HepG2 (cell line): ENCODE data around the gene DNAJB11. TPM values are rescaled to one million over a fixed set of nuclear protein-coding genes. Genes with fewer than 3 reads are reported as not detected.

Source experiments
- ATF7-NPFF ChIP-seq: sonication (generic); formaldehyde crosslinking; IDR thresholded peaks from 2 replicates; pipeline ENCODE4 v1.8.1; 2023; ENCODE audit warnings: mild to moderate bottlenecking, low read depth, missing genetic modification reagents, moderate library complexity
- KDM5A ChIP-seq: fragments of 200-600 bp; sonication (generic); IDR thresholded peaks from 2 replicates; pipeline ENCODE4 v1.7.0; 2018; ENCODE audit warnings: antibody characterized with exemption, mild to moderate bottlenecking, low read length, borderline replicate concordance
- KDM6A ChIP-seq: IDR thresholded peaks from 2 replicates; pipeline ENCODE4 v1.6.1; 2016; ENCODE audit warnings: low read depth
- KLF16 ChIP-seq, 2 experiments: sonication (generic) in 1 of 2; formaldehyde crosslinking in 1 of 2; IDR thresholded peaks; 2 replicates each; pipeline versions ENCODE4 v1.6.1 to v1.8.0; 2016 to 2023; ENCODE audit warnings: missing genetic modification reagents in 2 of 2, missing compliant biosample characterization in 1 of 2
- MEIS2 ChIP-seq: sonication (generic); formaldehyde crosslinking; IDR thresholded peaks from 2 replicates; pipeline ENCODE4 v1.9.0; 2021; ENCODE audit warnings: mild to moderate bottlenecking, missing genetic modification reagents
- NCOA5 ChIP-seq: sonication (generic); formaldehyde crosslinking; IDR thresholded peaks from 2 replicates; pipeline ENCODE4 v1.4.0; 2020; ENCODE audit warnings: missing genetic modification reagents
- POLR2A ChIP-seq, 2 experiments: IDR thresholded peaks; 2 replicates each; pipeline ENCODE4 v1.6.1; 2011; ENCODE audit warnings: low read depth in 2 of 2, low read length in 2 of 2, mild to moderate bottlenecking in 1 of 2, moderate library complexity in 1 of 2; ENCODE audit not compliant: insufficient read depth in 1 of 2
- RBM39 ChIP-seq: fragments of 200-400 bp; formaldehyde crosslinking; IDR thresholded peaks from one replicate; pipeline ENCODE4 v1.6.1; 2018; ENCODE audit warnings: antibody characterized with exemption, mild to moderate bottlenecking, low read depth, low read length; ENCODE audit not compliant: poor library complexity, severe bottlenecking
- SNRNP70 ChIP-seq: fragments of 200-400 bp; formaldehyde crosslinking; IDR thresholded peaks from 2 replicates; pipeline ENCODE4 v1.6.1; 2017; ENCODE audit warnings: mild to moderate bottlenecking, low read depth, low read length, moderate library complexity
- ZBTB8A ChIP-seq: sonication (generic); formaldehyde crosslinking; IDR thresholded peaks from 2 replicates; pipeline ENCODE4 v1.4.0; 2020; ENCODE audit warnings: mild to moderate bottlenecking, low read depth, missing genetic modification reagents, borderline replicate concordance
- ZC3H13 ChIP-seq: sonication (generic); formaldehyde crosslinking; IDR thresholded peaks from 2 replicates; pipeline ENCODE4 v1.8.1; 2023; ENCODE audit warnings: mild to moderate bottlenecking, missing genetic modification reagents, moderate library complexity
- ZNF20 ChIP-seq: sonication (generic); formaldehyde crosslinking; IDR thresholded peaks from 2 replicates; pipeline ENCODE4 v1.4.0; 2020; ENCODE audit warnings: mild to moderate bottlenecking, moderate library complexity, missing genetic modification reagents
- ZNF274 ChIP-seq: sonication (generic); formaldehyde crosslinking; IDR thresholded peaks from 2 replicates; pipeline ENCODE4 v1.5.1; 2020; ENCODE audit warnings: mild to moderate bottlenecking, missing genetic modification reagents
- ZNF589 ChIP-seq: sonication (generic); formaldehyde crosslinking; conservative IDR thresholded peaks from 2 replicates; pipeline ENCODE4 v1.8.0; 2022; ENCODE audit warnings: mild to moderate bottlenecking, moderate library complexity, missing genetic modification reagents
- polyA plus RNA-seq, 8 experiments: library from polyadenylated mRNA; depleted of rRNA in 3 of 8; stranded (reverse) in 7 of 8; unstranded in 1 of 8; fragments of >200 nt; fragmentation: Illumina TruSeq in 4 of 8; extraction: Trizol in 4 of 8; gene quantifications; 2 replicates each; pipeline versions ENCODE4 v1.2.1 to v1.2.3, GENCODE V29; 2011 to 2016; ENCODE audit warnings: low read depth in 4 of 8, missing spikeins in 1 of 8, mixed read lengths in 1 of 8; ENCODE audit not compliant: insufficient read depth in 1 of 8
- total RNA-seq, 5 experiments: library from RNA; depleted of rRNA; stranded (reverse); fragments of >200 nt; fragmentation: Illumina TruSeq; extraction: Trizol; gene quantifications; 2 replicates each; pipeline ENCODE4 v1.2.3, GENCODE V29; 2016; ENCODE audit warnings: low read depth in 1 of 5
- TF ChIP-seq, protein P1 (sequence below): sonication (generic); formaldehyde crosslinking; IDR thresholded peaks from 2 replicates; pipeline ENCODE4 v1.4.0; 2020; ENCODE audit warnings: missing genetic modification reagents
- TF ChIP-seq, protein P2 (sequence below): sonication (generic); formaldehyde crosslinking; IDR thresholded peaks from 2 replicates; pipeline ENCODE4 v1.4.0; 2020; ENCODE audit warnings: missing genetic modification reagents, borderline replicate concordance
- TF ChIP-seq, protein P3 (sequence below): sonication (generic); formaldehyde crosslinking; IDR thresholded peaks from 2 replicates; pipeline ENCODE4 v1.4.0; 2020; ENCODE audit warnings: missing genetic modification reagents, low read depth, mild to moderate bottlenecking, borderline replicate concordance
- TF ChIP-seq, protein P4 (sequence below): sonication (generic); formaldehyde crosslinking; IDR thresholded peaks from 2 replicates; pipeline ENCODE4 v1.5.1; 2020; ENCODE audit warnings: mild to moderate bottlenecking, missing genetic modification reagents, moderate library complexity

The DNAJB11 gene
- total and polyA plus RNA-seq, 2 of the 13 experiments (the other 11 are each of a cell fraction or from before 2014, with no cell fraction given) = 41.0 to 132 TPM

DNA sequence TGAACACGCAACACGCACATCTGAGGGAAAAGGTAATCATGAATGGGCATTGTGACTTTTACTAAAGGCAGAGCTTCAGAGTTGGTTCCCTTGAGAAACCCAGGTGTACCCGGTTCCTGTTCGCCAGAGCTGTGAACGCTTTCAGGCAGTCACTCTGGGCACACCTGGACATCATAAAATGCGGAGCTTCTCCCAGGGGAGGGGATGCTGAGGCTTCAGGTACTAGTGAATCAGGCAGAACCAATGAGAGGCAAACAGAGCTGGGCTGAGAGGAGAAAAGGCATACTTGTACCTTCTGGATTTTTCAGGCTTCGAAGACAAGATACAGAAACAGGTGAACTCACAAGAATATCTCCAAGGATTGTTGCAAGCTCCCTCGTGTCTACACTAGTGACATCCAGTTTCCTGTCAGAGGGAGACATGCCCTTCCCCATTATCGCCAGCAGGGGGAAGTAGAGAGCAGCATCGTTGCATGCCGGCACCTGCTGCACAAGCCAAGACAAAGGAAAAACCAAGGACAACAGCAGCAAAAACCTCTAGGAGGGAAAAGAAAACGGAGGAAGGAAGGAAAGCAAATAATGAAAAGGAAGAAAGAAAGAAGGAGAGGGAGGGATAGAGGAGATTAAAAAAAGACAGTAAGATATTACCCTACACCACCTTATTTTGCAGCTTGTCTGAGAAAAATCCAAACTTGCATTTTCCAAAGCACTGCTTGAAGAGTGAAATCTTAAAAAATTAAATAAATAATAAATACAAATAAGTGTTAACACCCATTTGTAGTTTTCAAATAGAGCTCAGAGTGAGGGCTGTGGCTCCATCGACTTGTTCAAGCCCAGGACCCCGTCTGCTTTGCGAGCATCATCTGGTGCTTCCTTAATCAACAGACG is 44.3 kb downstream of the DNAJB11 start (continued):
- TF ChIP-seq, protein P1, sequence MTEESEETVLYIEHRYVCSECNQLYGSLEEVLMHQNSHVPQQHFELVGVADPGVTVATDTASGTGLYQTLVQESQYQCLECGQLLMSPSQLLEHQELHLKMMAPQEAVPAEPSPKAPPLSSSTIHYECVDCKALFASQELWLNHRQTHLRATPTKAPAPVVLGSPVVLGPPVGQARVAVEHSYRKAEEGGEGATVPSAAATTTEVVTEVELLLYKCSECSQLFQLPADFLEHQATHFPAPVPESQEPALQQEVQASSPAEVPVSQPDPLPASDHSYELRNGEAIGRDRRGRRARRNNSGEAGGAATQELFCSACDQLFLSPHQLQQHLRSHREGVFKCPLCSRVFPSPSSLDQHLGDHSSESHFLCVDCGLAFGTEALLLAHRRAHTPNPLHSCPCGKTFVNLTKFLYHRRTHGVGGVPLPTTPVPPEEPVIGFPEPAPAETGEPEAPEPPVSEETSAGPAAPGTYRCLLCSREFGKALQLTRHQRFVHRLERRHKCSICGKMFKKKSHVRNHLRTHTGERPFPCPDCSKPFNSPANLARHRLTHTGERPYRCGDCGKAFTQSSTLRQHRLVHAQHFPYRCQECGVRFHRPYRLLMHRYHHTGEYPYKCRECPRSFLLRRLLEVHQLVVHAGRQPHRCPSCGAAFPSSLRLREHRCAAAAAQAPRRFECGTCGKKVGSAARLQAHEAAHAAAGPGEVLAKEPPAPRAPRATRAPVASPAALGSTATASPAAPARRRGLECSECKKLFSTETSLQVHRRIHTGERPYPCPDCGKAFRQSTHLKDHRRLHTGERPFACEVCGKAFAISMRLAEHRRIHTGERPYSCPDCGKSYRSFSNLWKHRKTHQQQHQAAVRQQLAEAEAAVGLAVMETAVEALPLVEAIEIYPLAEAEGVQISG (CRISPR knock-in tag) = peak; percentile 58
- TF ChIP-seq, protein P2, sequence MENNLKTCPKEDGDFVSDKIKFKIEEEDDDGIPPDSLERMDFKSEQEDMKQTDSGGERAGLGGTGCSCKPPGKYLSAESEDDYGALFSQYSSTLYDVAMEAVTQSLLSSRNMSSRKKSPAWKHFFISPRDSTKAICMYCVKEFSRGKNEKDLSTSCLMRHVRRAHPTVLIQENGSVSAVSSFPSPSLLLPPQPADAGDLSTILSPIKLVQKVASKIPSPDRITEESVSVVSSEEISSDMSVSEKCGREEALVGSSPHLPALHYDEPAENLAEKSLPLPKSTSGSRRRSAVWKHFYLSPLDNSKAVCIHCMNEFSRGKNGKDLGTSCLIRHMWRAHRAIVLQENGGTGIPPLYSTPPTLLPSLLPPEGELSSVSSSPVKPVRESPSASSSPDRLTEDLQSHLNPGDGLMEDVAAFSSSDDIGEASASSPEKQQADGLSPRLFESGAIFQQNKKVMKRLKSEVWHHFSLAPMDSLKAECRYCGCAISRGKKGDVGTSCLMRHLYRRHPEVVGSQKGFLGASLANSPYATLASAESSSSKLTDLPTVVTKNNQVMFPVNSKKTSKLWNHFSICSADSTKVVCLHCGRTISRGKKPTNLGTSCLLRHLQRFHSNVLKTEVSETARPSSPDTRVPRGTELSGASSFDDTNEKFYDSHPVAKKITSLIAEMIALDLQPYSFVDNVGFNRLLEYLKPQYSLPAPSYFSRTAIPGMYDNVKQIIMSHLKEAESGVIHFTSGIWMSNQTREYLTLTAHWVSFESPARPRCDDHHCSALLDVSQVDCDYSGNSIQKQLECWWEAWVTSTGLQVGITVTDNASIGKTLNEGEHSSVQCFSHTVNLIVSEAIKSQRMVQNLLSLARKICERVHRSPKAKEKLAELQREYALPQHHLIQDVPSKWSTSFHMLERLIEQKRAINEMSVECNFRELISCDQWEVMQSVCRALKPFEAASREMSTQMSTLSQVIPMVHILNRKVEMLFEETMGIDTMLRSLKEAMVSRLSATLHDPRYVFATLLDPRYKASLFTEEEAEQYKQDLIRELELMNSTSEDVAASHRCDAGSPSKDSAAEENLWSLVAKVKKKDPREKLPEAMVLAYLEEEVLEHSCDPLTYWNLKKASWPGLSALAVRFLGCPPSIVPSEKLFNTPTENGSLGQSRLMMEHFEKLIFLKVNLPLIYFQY (CRISPR knock-in tag) = peak; percentile 11; the same call in 1 of the 2 replicates
- TF ChIP-seq KLF16 (CRISPR knock-in tag; IDR thresholded peaks at IDR 0.05) (peak in 1 of 2 experiments; percentile 23; a peak in 1 of 4 replicates), NCOA5 (CRISPR knock-in tag) (0 out of 2 replicates have a peak, but pooled peaks have one; percentile 6), KDM5A (peak; percentile 30; the same call in 1 of the 2 replicates), ZC3H13 (CRISPR knock-in tag) (peak; percentile 99), POLR2A (IDR thresholded peaks at IDR 0.05; ENCODE audit: insufficient read depth in 1 of 2, low read depth in 2 of 2, low read length in 2 of 2) (peak; percentile 16 to 54; a peak in 1 of 4 replicates), ZBTB8A (CRISPR knock-in tag) (peak; percentile 79; the same call in 1 of the 2 replicates), RBM39 (no peak), ZNF589 (CRISPR knock-in tag) (0 out of 2 replicates have a peak, but pooled peaks have one; percentile 55), MEIS2 (CRISPR knock-in tag) (0 out of 2 replicates have a peak, but pooled peaks have one; percentile 8), ZNF20 (CRISPR knock-in tag) (0 out of 2 replicates have a peak, but pooled peaks have one; percentile 58), SNRNP70 (0 out of 2 replicates have a peak, but pooled peaks have one; percentile 77), ZNF274 (CRISPR knock-in tag) (0 out of 2 replicates have a peak, but pooled peaks have one; percentile 28), ATF7-NPFF (CRISPR knock-in tag) (peak; percentile 58; the same call in 1 of the 2 replicates), KDM6A (CRISPR knock-in tag) (peak; percentile 5; the same call in 1 of the 2 replicates)
- TF ChIP-seq, protein P3, sequence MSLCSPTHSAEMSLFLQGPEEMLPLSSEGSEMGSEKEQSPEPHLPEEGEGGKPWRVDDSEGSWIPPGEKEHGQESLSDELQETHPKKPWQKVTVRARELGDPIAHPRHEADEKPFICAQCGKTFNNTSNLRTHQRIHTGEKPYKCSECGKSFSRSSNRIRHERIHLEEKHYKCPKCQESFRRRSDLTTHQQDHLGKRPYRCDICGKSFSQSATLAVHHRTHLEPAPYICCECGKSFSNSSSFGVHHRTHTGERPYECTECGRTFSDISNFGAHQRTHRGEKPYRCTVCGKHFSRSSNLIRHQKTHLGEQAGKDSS (CRISPR knock-in tag) = peak; percentile 70; the same call in 1 of the 2 replicates
- TF ChIP-seq, protein P4, sequence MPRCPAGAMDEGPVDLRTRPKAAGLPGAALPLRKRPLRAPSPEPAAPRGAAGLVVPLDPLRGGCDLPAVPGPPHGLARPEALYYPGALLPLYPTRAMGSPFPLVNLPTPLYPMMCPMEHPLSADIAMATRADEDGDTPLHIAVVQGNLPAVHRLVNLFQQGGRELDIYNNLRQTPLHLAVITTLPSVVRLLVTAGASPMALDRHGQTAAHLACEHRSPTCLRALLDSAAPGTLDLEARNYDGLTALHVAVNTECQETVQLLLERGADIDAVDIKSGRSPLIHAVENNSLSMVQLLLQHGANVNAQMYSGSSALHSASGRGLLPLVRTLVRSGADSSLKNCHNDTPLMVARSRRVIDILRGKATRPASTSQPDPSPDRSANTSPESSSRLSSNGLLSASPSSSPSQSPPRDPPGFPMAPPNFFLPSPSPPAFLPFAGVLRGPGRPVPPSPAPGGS (CRISPR knock-in tag) = 0 out of 2 replicates have a peak, but pooled peaks have one; percentile 67
